Measurements from ENCODE around the gene SLC11A2. TPM values are rescaled to one million over a fixed set of nuclear protein-coding genes. Genes with fewer than 3 reads are reported as not detected.

Gene SLC11A2
- total and polyA plus RNA-seq, 2 experiments from 2014 or later: 19.4 to 48.9 TPM

GRCh38 chr12:51020448-51021182 lies 5.6 kb downstream of the SLC11A2 start:
- H3K9me2 ChIP-seq (ENCODE audit: insufficient read depth): no peaks in the 10 kb centered on the region
- H3K4me2 ChIP-seq: no peak overlapping the region
- H3K27ac Mint-ChIP-seq: no peak overlapping the region
- no peak for DNase-seq (ENCODE audit: low spot score)
- H4K20me1 ChIP-seq (replicated peaks; ENCODE audit: insufficient read depth): peaks cover 3% of the 10 kb centered on the region; the same call in 1 of the 2 replicates
- H3K36me3 Mint-ChIP-seq (ENCODE audit: low read depth): no peaks in the 10 kb centered on the region
- TF ChIP-seq EZH2phosphoT487 (IDR thresholded peaks at IDR 0.05; ENCODE audit: unreplicated experiment) (no peak), REST (IDR thresholded peaks at IDR 0.05; ENCODE audit: unreplicated experiment) (no peak), CREB1 (CRISPR knock-in tag; IDR thresholded peaks at IDR 0.05; ENCODE audit: low read depth) (no peak), ZNF331 (CRISPR knock-in tag; IDR thresholded peaks at IDR 0.05; ENCODE audit: low read depth) (no peak), ZNF114 (CRISPR knock-in tag; IDR thresholded peaks at IDR 0.05) (no peak), EZH2 (IDR thresholded peaks at IDR 0.05; ENCODE audit: low read depth, unreplicated experiment) (no peak), ETS1 (IDR thresholded peaks at IDR 0.05) (no peak), JUNB (IDR thresholded peaks at IDR 0.05; ENCODE audit: unreplicated experiment) (no peak), CTCF (conservative IDR thresholded peaks at IDR 0.05; ENCODE audit: low read depth in 2 of 2) (no peak), POLR2AphosphoS5 (IDR thresholded peaks at IDR 0.05; ENCODE audit: low read depth) (no peak), NANOG (IDR thresholded peaks at IDR 0.05; ENCODE audit: borderline replicate concordance) (no peak), ZNF462 (CRISPR knock-in tag; IDR thresholded peaks at IDR 0.05) (no peak)
- peaks cover 2% of the 10 kb centered on the region for H3K27me3 Mint-ChIP-seq (ENCODE audit: insufficient read depth, low read depth, poor library complexity)
- 0 out of 2 replicates have a peak overlapping the region, but pooled peaks have one; percentile 40 for H3K27ac ChIP-seq (ENCODE audit: low read depth)
- peaks cover 11% of the 10 kb centered on the region; the same call in 1 of the 2 replicates for H3K4me1 ChIP-seq (ENCODE audit: insufficient read depth)
- peaks cover 18% of the 10 kb centered on the region for H3K4me1 Mint-ChIP-seq
- H3K9me3 Mint-ChIP-seq: no peaks in the 10 kb centered on the region
- H3K4me3 ChIP-seq: no peak overlapping the region
- no peaks in the 10 kb centered on the region for H3K27me3 ChIP-seq (ENCODE audit: insufficient read depth)
- no peak for ATAC-seq
- no peaks in the 10 kb centered on the region for H3F3A ChIP-seq (replicated peaks; ENCODE audit: low read depth)
- H2AFZ ChIP-seq: no peak overlapping the region
- no peak overlapping the region for H3K4me3 Mint-ChIP-seq
- H3K36me3 ChIP-seq (ENCODE audit: insufficient read depth): no peaks in the 10 kb centered on the region
- peaks cover 99% of the 10 kb centered on the region for H3K79me2 ChIP-seq (replicated peaks; ENCODE audit: insufficient read depth)

Measured in GM23338 (cell line).